HG03378 (cell line): ENCODE data around the gene RERE.

Experiments
- ATAC-seq: cut with Tn5 transposase; IDR thresholded peaks from one replicate; pipeline ENCODE4 v1.9.1; 2021; ENCODE audit warnings: mild to moderate bottlenecking, moderate library complexity; ENCODE audit not compliant: unreplicated experiment

Gene RERE

DNA sequence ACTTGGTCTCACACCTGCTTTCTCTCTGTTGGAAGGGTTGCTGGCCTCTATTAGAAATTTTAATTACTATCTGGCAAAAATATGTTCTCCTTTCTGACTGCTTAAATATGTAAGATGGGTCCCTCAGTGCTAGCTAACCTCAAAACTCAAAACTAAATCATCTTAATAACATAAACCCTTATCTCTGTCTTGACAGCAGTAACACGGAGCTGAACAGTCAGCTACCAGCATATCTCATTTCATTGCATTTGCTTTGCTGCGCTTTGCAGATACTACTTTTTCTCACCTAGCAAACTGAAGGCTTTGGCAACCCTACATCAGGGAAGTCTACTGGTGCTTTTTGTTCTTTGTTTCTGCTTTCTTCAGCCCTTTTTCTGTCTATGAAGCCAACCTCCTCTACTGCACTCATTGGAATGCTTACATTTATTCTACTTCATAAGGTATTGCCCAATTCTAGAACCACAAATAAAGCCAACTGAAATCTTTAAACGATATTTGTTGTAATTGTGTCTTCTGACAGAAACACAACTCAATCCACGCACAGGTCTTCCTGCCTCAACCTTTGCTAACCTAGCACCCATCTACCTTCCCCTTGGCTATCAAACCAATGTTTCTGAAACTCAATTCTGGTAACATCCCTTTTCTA is 95.6 kb downstream of the RERE start:
- no peak for ATAC-seq

DNA sequence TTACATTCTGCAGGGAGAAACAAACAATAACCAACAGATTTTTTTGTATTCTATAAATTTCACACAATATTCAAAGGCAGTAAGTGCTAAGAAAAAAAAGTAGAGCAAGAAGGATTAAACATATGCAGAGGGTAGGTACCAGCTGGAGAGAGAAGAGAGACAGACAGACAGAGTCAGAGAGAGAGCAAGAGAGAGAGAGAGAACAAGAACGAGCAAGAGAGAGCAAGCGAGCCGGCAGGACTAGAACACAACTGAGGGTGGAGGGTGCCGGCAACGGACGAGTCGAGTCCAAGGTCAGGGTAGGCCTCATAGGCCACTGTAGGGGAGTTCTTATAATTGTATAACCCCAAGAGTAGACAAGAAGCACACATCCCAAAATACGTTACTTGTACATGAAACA is 97.1 kb downstream of the RERE start:
- no peak for ATAC-seq

DNA sequence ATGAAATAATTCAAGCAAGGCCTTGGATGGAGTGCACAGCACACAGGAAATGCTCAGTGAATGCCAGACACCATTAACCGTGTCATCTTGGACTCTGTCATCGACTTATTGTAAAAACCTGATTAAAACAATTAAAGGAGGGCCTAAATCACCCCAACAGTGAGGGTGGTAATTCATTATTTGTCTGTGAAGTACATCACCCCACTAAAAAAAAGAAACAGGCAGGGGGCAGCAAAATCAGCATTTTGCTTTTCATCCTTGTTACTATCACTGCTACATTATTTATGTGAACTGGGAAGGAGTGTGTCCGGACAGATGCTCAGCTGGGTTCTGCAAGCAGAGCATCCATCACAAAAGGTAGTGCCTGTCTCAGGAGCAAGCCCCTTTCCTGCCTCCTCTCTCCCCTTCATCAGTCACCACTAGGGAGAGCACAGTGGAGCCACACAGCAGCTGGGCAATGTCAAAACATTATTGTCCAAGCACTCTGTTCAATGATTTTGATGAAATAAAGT is 98.5 kb downstream of the RERE start:
- ATAC-seq = no peak

DNA sequence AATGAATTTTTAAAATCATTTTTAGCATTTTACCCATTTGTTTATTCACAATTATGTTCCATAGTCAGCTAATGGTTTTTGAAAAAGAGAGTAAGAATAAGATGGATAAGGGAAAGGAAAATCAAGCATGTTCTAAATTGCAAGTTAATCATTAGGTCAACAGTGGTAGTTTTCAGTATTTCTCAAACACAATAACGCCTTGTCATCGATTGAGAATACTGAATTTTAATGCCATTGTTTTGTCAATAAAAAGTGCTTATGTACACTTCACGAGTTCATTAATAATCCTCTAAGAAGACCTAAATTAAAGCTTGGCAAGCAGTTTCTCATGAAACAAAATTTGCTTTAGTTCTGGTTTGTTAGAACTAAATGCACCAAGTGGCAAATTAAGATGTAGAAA is 100.3 kb downstream of the RERE start:
- ATAC-seq = no peak

DNA sequence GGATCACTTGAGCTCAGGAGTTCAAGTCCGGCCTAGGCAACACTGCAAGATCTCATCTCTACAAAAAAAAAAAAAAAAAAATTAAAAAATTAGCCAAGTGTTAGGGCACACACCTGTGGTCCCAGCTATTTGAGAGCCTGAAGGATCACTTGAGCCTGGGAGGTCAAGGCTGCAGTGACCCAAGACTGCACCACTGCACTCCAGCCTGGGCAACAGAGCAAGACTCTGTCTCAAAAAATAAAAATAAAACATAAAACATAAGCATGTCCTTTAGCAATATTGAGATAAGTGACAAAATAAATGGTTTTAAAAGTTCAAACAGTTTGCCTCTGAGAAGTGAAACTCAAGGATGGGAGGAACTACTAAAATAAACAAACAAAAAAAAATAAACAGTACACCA is 101.2 kb downstream of the RERE start:
- ATAC-seq = no peak

DNA sequence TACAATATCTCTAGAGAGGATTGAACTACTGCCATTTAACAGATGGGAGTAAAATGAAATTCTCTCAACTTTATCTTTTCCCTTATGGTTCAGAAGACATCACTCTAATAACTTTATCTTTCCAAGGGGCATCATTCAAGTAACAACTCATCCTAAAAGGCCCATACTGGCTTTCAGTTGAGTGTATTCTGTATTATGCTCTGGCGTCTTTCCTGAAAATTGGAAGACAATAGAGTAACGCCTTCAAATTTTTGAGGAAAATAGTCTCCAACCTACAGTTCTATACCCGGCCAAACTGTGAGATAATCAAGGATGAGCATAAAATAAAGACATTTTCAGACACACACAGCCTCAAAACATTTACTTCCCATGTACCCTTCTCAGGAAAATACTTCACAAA is 103.3 kb downstream of the RERE start:
- ATAC-seq = no peak

DNA sequence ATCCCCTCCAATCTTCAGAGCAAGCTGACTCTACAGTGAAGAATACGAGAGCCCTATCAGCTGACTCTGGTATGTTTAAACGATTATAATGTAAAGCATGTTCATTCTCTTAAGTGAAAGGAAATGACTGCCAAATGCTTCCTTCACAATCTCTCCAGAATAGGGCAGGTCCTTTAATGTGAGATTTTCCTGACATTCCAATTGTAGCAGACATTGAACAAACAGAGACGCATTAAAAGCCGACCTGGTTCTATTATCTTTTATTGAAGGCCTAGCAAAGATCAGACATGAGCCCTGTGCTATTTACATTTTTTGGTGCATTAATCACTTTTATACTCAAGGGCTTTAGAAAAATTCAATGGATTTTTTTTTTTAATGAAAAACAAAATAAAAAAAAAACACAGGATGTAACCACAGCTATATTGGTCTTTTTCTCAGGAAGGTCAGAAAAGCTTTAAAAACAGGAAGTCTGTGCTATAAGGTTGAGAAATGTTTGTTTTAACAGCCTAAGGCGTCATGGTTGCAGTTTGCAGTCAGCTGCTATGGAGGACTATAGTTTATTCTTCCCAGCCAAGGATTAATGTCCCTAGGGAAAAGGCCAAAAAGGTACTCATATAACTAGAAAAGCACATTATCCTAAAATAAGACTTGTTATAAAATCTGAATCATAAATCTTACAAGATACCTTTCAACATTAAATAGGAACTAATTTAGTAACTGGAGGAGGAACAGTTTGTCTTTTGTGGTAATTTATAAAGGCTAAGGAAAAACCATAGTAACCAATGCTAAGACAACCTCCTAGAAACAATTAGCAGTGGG is 104.8 kb downstream of the RERE start:
- ATAC-seq = no peak

DNA sequence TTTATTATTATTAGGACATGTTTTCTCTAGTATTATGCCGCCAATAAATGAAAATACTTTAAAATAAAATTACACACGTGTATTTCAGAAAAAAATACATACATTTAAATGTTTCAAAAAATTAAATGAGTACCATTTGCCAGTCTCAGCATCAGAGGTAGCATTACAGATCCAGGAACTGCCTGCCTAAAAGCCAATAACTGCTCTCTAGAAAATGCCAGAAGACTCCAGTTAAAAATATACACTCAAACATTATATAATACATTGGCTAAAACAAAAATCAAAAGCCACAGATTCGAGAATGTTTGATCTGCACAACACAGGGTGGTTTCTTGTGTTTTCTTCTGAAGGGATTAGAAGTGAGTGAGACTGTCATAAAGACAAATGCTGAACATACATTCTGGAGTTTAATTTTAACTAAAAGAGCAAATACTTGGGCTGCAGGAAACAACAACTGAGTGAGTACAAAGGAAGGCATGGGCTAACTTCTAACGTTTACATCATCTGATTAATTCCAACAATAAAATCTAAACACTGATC is 105.5 kb downstream of the RERE start:
- no peak for ATAC-seq

DNA sequence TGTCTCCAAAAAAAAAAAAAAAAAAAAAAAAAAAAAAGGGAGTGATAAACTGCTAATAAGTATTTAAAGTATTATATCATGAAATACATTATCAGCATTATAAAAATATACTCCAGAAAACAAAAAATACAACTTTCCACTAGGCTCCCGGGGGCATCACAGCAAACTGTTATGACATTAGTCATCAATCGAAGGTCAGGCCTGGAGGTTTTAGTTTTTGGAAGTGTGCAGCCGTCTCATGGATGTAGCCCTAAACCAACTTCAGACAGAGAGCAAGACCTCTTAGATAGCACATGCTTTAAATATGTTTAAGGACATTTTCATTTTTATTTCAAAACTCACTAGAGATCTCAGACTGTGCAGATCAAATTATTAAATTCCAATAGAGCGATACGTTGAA is 106.3 kb downstream of the RERE start:
- ATAC-seq = no peak

DNA sequence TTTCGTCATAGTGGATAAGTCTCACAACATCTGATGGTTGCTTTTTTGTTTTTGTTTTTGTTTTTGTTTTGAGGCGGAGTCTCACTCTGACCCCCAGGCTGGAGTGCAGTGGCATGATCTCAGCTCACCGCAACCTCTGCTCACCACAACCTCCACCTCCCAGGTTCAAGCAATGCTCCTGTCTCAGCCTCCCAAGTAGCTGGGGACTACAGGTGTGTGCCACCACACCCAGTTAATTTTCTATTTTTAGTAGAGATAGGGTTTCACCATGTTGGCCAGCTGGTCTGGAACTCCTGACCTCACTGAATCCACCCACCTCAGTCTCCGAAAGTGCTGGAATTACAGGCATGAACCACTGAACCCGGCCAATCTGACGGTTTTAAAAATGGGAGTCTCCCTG is 109.2 kb downstream of the RERE start:
- ATAC-seq = no peak

DNA sequence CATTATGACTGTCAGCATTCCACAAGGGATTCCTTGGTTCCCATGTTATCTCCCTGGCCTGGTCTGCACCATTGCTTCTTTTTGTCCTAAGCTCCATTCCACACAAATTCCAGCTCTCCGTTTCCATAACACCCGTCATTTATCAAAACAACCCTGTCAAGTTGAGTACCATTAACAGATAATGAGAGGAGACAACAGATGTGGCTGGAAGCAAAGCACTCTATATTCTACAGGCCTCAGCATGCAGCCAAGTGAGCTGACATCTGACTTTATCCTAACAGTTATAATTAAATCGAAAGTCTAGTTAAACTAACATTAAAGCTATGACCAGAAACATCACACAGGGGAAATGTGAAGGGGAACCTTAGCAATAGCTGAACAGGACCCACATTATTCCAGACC is 110.4 kb downstream of the RERE start:
- no peak for ATAC-seq

DNA sequence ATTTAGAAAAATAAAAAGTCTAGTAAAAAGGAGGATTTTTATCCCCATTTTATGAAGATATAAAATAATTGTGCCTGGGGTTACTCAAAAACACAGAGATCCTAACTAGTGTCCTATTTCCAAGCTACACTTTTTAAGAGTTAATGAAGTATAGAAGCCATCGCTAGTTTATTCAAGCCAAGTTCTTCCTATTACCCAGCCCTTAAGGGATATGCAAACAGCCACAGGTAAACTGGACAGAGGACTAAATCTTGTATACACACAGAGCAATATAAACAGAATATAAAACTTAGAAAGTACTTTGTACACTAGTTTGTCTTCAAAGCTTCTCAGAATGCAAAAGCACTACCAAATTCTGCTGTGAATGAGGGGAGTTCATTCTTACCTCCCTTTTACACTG is 111.1 kb downstream of the RERE start:
- ATAC-seq = no peak

DNA sequence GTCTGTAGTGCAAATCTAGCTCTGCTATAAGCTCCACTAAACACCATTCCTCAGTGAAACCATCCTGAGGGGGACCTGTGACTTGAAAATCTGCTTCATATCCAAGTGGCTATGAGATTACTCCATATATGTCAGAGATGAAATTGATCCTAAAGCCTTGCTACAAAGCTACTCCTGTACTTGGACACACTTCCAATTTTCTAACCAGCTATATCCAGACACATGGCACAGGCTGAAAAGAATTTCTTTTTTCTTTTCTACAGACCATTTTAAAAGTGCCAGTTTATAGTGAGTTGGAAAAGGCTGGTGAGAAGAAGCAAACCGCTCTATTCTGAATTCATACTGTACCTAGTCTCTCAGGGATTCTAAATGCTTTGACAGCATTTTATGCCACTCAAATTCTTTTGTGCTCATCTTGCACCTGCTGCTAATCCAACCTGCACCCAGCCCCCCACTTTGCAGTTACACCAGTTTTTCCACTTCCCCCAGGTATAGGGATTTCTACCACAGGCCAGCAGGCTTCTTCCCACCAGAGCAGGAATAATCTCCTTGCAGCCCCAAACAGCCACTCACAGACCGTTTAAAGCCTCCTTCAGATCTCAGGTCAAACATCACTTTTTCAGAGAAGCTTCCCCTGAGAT is 112.5 kb downstream of the RERE start:
- no peak for ATAC-seq

DNA sequence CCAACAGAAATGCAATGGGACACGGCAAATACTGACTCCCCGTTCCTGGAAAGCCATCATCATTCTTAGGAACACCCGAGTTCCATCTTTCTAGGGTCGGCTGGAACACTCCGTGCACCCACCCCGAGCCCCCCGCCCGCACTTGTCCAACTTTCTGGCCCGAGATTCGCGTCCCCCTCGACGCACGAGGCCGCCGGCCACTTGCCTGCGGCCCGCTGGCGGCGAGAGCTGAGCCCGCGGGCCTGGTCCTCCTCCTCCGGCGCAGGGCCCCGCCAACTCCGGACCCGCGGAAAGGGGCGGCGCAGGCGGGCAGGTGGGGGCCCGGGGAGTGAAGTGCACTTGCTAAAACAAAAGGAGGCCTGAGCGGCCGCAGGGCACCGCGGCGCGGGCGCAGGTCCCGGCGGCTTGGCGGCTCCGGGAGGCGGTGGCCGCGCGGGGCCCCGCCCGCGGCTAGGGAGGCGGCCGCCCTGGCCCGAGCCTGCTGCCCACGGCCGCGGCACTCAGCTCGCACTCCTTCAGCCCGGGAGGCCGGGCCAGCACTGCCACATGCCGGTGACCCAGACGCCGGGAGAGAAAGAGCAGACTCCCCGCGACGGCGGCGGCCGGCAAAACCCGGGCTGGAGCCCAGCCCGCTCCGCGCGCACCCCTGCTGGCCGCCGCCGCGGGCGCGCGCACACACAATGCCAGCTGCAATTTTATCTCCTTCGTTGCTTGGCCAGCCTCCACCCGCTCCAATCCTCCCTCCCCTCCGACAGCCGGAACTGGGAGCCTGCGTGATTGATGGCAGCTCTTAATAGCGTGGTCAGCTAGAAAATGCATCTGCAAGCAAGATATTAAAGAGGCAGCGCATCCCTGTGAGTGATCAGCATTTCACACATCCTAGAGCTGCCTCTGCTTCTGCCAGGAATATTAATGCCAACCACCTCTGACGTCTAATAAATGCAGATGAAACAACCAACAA is 114.3 kb downstream of the RERE start:
- no peak for ATAC-seq

DNA sequence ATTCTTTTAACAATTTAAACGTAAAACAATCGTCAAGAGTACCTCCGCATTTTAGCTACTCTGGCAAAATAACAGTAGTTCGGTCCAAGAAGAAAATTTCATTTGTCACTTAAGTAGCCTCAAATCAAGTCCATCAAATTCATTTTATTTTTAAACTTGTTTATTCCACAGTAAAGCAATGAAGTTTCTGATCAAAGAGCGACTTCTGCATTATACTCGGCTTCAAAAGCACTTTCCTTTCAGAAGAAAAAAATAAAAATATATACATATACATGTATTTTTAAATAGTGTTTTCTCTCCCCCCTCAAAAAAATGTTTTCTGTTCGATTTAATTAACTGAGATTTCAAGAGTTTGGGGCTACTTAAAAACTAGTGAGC is 115.0 kb downstream of the RERE start:
- ATAC-seq = no peak

DNA sequence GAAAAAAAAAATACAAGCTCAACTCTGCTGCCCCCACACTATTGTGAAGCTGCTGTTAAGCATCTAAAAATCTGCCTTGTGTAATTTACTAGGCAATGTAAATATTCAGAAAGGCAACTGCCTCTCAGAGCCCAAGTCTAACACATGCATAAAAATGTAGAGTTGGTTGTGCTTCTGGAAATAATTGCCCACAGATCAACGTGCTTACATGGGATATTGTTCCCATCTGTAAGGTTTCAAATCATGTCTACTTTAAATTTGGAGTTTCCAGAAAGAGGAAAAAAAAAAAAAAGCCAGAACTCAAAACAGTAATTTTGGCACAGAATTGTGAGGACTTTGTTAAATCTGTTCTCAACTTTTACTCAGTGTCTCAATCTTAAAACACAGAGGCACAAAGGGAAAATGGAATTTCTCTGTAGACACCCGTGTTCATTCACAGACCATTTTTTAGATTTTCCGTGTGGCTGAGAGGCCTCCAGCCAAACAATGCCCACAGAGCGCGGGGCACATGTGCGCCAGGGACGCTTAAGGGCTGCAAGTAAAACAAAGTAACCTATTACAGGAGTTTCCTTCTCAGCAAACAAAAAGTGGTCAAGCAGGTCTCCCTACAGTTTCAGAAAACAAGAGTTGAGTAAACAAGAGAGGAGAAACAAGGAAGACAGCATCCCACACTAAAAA is 115.5 kb downstream of the RERE start:
- ATAC-seq = no peak

DNA sequence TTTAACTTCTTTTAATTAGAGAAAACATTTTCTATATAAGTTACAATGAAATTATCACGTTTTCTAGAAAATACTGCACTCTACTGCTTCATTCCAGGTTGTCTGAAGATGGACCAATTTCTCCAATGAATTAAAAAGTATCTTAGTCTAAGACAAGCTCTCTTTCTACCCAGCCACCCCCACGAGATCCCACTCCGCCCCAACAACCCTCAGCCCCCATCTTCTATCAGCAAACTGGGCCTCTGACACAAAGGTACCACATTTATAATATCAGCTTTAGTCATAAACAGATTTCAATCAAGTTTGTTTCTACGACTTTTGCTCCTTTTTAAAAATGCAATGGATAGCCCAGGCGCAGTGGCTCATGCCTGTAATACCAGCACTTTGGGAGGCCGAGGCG is 117.8 kb downstream of the RERE start:
- no peak for ATAC-seq

DNA sequence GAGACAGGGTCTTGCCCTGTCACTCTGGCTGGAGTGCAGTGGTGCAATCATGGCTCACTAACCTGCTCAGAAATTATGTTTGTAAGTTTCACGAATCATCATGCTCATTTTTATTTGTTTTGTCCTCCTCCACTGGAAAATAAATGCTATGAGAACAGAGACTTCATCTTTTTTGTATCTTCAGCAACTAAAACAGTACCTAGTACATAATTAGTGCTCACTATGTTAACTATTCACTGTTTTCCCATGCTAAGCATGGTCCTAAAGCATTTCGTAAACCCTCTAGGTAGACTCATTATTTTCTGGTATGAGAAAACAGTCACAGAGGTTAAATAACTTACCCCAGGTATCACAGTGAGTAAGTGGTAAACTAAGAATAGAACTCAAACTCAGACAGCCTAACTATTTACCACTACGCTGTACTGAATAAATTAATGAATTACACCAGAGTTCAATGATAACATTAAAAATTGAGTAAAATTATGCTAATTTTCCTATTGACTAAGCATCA is 118.4 kb downstream of the RERE start:
- ATAC-seq = no peak

DNA sequence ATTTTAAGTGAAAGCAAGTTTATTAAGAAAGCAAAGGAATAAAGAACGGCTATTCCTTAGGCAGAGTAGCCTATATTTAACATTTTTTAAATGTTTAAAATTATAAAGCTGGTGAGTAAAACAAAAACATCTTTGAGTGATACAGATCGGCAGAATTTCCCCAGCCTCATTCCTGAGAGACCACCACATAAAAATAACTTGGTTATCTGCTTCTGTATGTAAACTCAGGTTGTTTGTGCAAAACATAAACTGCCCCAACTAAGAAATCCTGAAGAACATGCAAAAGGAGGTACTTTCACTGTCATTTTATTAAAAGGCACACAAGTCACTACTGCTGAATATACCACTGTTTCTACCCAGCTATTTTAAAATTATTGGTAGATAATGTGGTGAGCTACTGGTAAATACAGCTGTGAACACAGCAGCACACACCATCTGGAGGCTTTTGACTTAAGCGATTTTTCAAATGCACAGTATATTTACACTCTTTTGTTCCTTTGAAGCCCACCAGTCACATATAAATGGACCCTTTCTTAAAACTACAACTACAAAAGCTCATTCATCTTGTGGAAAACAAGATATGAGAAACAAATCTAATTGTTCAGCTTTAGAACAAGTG is 119.3 kb downstream of the RERE start:
- ATAC-seq = no peak
